ENCODE measurements around the gene TMPRSS2. TPM values are rescaled to one million over a fixed set of nuclear protein-coding genes. Genes with fewer than 3 reads are reported as not detected.
A peak's percentile ranks its signal among the peaks of the same experiment; 100 is the strongest.

TMPRSS2 gene
- total RNA-seq, 1 donor from 2014 or later = 0.99 TPM

DNA sequence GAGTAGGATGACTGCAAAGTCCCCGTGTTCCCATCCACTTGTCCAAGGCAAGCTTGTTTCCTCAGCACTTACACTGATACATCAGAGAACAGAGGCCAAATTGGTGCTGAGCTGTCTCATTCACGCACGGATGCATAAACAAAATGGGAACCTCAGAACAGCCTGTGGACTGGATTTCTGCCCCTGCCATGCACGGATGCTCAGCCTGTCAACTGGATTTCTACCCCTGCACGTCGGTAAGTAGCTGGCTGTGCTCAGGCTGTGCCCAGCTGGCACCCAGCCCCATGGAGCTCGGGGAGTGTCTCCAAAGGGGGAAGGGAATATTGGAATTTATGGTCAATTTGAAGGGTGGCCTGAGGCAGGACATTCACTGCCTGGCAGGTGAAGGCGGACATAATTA lies 40.8 kb upstream of the TMPRSS2 start:
- Histone ChIP-seq H4K20me1 (ENCODE audit: low read depth) (no peaks in the 10 kb centered on the region), H3K9me3 (ENCODE audit: low read depth) (no peaks in the 10 kb centered on the region), H3K9ac (no peak overlapping the region), H3K36me3 (no peaks in the 10 kb centered on the region), H3K4me3 (no peak overlapping the region), H2AFZ (replicated peaks) (no peak overlapping the region), H3K4me1 (no peaks in the 10 kb centered on the region), H3F3A (ENCODE audit: low read depth) (no peaks in the 10 kb centered on the region), H3K4me2 (no peak overlapping the region), H3K27ac (no peak overlapping the region), H3K27me3 (no peaks in the 10 kb centered on the region), H3K79me2 (ENCODE audit: low read depth) (no peaks in the 10 kb centered on the region)
- Mint-ChIP-seq H3K27me3 (ENCODE audit: insufficient read depth, low read depth) (peaks cover 4% of the 10 kb centered on the region), H3K27ac (no peak overlapping the region), H3K36me3 (no peaks in the 10 kb centered on the region), H3K4me3 (no peak overlapping the region), H3K9me3 (no peaks in the 10 kb centered on the region), H3K4me1 (peaks cover 11% of the 10 kb centered on the region)
- TF ChIP-seq EZH2 (IDR thresholded peaks at IDR 0.05) = no peak
- DNase-seq (ENCODE audit: low spot score) = peak; percentile 63

GRCh38 chr21:41547111-41547510 lies 39.2 kb upstream of the TMPRSS2 start:
- H3K27ac ChIP-seq = no peak overlapping the region
- H3K27me3 Mint-ChIP-seq (ENCODE audit: insufficient read depth, low read depth) = peaks cover 4% of the 10 kb centered on the region
- H3K4me1 ChIP-seq = no peaks in the 10 kb centered on the region
- H3K4me3 Mint-ChIP-seq = no peak overlapping the region
- DNase-seq (ENCODE audit: low spot score) = no peak
- TF ChIP-seq, protein P1, sequence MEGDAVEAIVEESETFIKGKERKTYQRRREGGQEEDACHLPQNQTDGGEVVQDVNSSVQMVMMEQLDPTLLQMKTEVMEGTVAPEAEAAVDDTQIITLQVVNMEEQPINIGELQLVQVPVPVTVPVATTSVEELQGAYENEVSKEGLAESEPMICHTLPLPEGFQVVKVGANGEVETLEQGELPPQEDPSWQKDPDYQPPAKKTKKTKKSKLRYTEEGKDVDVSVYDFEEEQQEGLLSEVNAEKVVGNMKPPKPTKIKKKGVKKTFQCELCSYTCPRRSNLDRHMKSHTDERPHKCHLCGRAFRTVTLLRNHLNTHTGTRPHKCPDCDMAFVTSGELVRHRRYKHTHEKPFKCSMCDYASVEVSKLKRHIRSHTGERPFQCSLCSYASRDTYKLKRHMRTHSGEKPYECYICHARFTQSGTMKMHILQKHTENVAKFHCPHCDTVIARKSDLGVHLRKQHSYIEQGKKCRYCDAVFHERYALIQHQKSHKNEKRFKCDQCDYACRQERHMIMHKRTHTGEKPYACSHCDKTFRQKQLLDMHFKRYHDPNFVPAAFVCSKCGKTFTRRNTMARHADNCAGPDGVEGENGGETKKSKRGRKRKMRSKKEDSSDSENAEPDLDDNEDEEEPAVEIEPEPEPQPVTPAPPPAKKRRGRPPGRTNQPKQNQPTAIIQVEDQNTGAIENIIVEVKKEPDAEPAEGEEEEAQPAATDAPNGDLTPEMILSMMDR (IDR thresholded peaks at IDR 0.05) = no peak
- TF ChIP-seq EZH2 (IDR thresholded peaks at IDR 0.05) = no peak
- TF ChIP-seq EZH2phosphoT487 (IDR thresholded peaks at IDR 0.05) = no peak
- no peaks in the 10 kb centered on the region for H3K27me3 ChIP-seq
- H2AFZ ChIP-seq (replicated peaks) = no peak overlapping the region
- no peaks in the 10 kb centered on the region for H3K9me3 Mint-ChIP-seq
- H3K9ac ChIP-seq = no peak overlapping the region
- H3K4me2 ChIP-seq = no peak overlapping the region
- H3K36me3 Mint-ChIP-seq = no peaks in the 10 kb centered on the region
- no peaks in the 10 kb centered on the region for H3K36me3 ChIP-seq
- H4K20me1 ChIP-seq (ENCODE audit: low read depth) = no peaks in the 10 kb centered on the region
- H3K79me2 ChIP-seq (ENCODE audit: low read depth) = no peaks in the 10 kb centered on the region
- peaks cover 4% of the 10 kb centered on the region for H3F3A ChIP-seq (ENCODE audit: low read depth)
- H3K9me3 ChIP-seq (ENCODE audit: low read depth) = no peaks in the 10 kb centered on the region
- H3K4me1 Mint-ChIP-seq = peaks cover 11% of the 10 kb centered on the region
- H3K4me3 ChIP-seq = no peak overlapping the region
- no peak overlapping the region for H3K27ac Mint-ChIP-seq

GRCh38 chr21:41545500-41546359 lies 37.8 kb upstream of the TMPRSS2 start:
- no peak overlapping the region for H3K4me2 ChIP-seq
- no peak overlapping the region for H3K4me3 ChIP-seq
- H3K9me3 Mint-ChIP-seq = no peaks in the 10 kb centered on the region
- H3K27ac ChIP-seq = no peak overlapping the region
- H3K27ac Mint-ChIP-seq = no peak overlapping the region
- H3K36me3 ChIP-seq = no peaks in the 10 kb centered on the region
- peaks cover 4% of the 10 kb centered on the region for H3K27me3 Mint-ChIP-seq (ENCODE audit: insufficient read depth, low read depth)
- no peaks in the 10 kb centered on the region for H3K9me3 ChIP-seq (ENCODE audit: low read depth)
- H3K4me3 Mint-ChIP-seq = no peak overlapping the region
- no peaks in the 10 kb centered on the region for H3K4me1 ChIP-seq
- no peaks in the 10 kb centered on the region for H4K20me1 ChIP-seq (ENCODE audit: low read depth)
- peak overlapping the region; percentile 9 for H2AFZ ChIP-seq (replicated peaks)
- peaks cover 4% of the 10 kb centered on the region for H3F3A ChIP-seq (ENCODE audit: low read depth)
- H3K79me2 ChIP-seq (ENCODE audit: low read depth) = no peaks in the 10 kb centered on the region
- TF ChIP-seq EZH2 (IDR thresholded peaks at IDR 0.05) (no peak), EZH2phosphoT487 (IDR thresholded peaks at IDR 0.05) (no peak)
- TF ChIP-seq, protein P1 (IDR thresholded peaks at IDR 0.05) = no peak
- H3K36me3 Mint-ChIP-seq = no peaks in the 10 kb centered on the region
- DNase-seq (ENCODE audit: low spot score) = no peak
- no peaks in the 10 kb centered on the region for H3K27me3 ChIP-seq
- no peak overlapping the region for H3K9ac ChIP-seq
- peaks cover 11% of the 10 kb centered on the region for H3K4me1 Mint-ChIP-seq

DNA sequence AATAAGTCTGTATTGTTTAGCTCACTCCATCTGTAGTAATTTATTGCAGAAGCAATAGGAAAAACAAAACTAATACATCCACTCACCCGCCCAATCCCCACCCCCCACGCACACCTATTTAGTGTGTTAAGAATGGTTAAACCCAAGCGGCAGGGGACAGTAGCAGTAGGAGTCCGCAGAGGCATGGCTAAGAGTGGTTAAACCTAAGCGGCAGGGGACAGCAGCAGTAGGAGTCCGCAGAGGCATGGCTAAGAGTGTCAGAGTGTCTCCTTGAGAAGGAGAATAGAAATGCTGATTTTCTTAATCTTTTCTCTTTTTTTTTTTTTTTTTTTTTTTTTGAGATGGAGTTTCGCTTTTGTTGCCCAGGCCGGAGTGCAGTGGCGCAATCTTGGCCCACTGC lies 34.8 kb upstream of the TMPRSS2 start:
- Histone ChIP-seq H3K9me3 (ENCODE audit: low read depth) (no peaks in the 10 kb centered on the region), H3K9ac (no peak overlapping the region), H3K27ac (no peak overlapping the region), H3F3A (ENCODE audit: low read depth) (peaks cover 4% of the 10 kb centered on the region), H3K4me3 (no peak overlapping the region), H3K4me2 (no peak overlapping the region), H3K36me3 (no peaks in the 10 kb centered on the region), H3K79me2 (ENCODE audit: low read depth) (no peaks in the 10 kb centered on the region), H4K20me1 (ENCODE audit: low read depth) (no peaks in the 10 kb centered on the region), H2AFZ (replicated peaks) (no peak overlapping the region), H3K4me1 (no peaks in the 10 kb centered on the region), H3K27me3 (no peaks in the 10 kb centered on the region)
- Mint-ChIP-seq H3K4me3 (no peak overlapping the region), H3K9me3 (peaks cover 2% of the 10 kb centered on the region), H3K27ac (no peak overlapping the region), H3K27me3 (ENCODE audit: insufficient read depth, low read depth) (peaks cover 2% of the 10 kb centered on the region), H3K4me1 (no peaks in the 10 kb centered on the region), H3K36me3 (no peaks in the 10 kb centered on the region)
- no peak for DNase-seq (ENCODE audit: low spot score)
- TF ChIP-seq, protein P1 (IDR thresholded peaks at IDR 0.05) = no peak
- TF ChIP-seq EZH2 (IDR thresholded peaks at IDR 0.05) = no peak
- TF ChIP-seq EZH2phosphoT487 (IDR thresholded peaks at IDR 0.05) = no peak
